ENCODE data around the gene TLR1.

DNA sequence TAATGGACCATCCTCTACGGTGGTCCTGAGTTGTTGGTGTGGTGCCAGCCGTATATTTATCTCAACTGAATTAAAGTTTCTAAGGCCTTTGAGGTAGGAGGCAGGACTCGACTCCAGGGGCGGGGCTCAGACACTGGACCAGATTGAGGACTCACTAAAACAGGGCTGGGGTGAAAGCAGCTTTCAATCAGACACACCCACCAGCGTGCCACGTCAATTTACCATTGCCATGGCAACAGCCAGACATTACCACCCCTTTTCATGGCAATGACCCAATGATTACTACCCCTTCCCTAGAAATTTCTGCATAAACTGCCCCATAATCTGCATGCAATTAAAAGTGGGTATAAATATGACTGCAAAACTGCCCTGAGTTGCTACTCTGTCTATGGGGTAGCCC lies 6.7 kb upstream of the TLR1 start:
- TF ChIP-seq GATA2 (IDR thresholded peaks at IDR 0.05; ENCODE audit: low read depth, low read length) (no peak), GATA3 (IDR thresholded peaks at IDR 0.05; ENCODE audit: low read depth, low read length) (no peak)

All from SH-SY5Y (cell line).